ENCODE measurements around the gene FOXC1. TPM values are rescaled to one million over a fixed set of nuclear protein-coding genes. Genes with fewer than 3 reads are reported as not detected.

FOXC1 gene
- total RNA-seq, 2 donors from 2014 or later = 27.6 to 33.5 TPM

- intact Hi-C loops (cut with DNase I) = loop anchor here in 1 of 2 donors (1.0 kb wide), 1 partner anchor 24 kb away; no protein-coding TSS in a partner anchor
- no peak for DNase-seq (ENCODE audit: low spot score)
These were observed 35.9 kb downstream of the FOXC1 start for GRCh38 chr6:1645466-1646185.

DNA sequence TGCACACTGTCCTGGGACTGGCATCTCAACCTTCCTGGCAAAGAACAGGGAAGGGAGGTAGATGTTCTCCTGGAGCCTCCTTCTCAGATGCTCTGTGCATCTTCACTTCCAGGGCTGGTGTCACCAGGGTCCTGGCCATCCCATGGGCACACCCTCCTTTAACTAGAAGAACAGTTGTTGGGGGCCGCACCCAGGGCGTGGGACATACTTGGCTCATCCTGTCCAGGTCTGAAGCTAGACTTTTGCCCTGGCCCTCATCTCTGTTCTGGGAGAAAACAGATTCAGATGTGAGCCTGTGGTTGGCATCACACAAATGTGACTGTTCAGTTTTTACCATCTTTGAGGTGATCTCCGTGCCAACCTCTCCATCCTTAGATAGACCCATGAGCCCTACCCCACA, 41.6 kb downstream of the FOXC1 start:
- intact Hi-C loops (cut with DNase I) = no loop called here
- no peak for DNase-seq (ENCODE audit: low spot score)

- DNase-seq (ENCODE audit: low spot score) = no peak
- intact Hi-C loops (cut with DNase I) = no loop called here
These were observed 43.1 kb downstream of the FOXC1 start for GRCh38 chr6:1652842-1653241.

- intact Hi-C loops (cut with DNase I) = no loop called here
- no peak for DNase-seq (ENCODE audit: low spot score)
These were observed 44.3 kb downstream of the FOXC1 start for GRCh38 chr6:1654054-1654453.

- intact Hi-C loops (cut with DNase I) = no loop called here
- DNase-seq (ENCODE audit: low spot score) = no peak
These were observed 47.5 kb downstream of the FOXC1 start for GRCh38 chr6:1657116-1657770.

GRCh38 chr6:1657771-1658165, 48.1 kb downstream of the FOXC1 start:
- DNase-seq (ENCODE audit: low spot score) = no peak
- intact Hi-C loops (cut with DNase I) = no loop called here

GRCh38 chr6:1658212-1659005, 48.7 kb downstream of the FOXC1 start:
- peak; percentile 54 for DNase-seq (ENCODE audit: low spot score)
- intact Hi-C loops (cut with DNase I) = no loop called here

DNA sequence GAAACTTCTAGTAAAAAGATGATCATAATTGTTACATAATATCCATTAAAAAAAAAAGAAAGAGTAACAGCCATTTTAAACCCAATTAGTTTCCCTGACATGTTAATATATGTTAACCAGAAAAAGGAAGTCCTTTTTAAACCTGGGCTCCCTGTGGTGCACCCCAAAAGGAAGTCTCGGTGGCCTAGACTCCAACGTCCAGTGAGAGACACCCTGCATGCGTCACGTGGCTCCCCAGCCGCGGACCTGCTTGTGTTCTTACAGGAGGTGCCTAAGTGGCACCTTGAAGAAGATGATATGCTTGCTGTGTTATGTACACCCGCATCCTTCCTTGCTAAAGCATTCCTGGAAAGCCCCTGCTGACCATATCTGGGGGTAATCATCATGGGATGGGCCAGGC, 50.1 kb downstream of the FOXC1 start:
- intact Hi-C loops (cut with DNase I) = no loop called here
- DNase-seq (ENCODE audit: low spot score) = no peak

DNA sequence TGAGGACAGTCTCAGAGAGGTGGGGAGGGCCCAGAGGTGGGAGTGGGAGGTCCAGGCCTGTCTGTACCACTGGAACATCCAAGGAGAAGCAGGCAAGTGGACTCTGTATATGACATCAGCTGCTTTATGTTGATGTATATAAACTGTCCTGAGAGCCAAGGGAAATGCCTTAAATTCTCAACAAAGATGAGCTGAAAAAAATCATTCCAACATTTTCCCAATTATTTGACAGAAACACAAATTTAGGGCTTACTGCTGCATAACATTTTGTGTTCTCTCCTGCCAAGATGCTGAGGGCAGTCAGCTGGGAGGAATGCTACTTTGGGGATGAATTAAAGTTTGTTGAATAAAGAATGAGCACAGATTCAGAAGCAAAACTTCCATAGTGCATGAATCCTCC, 52.8 kb downstream of the FOXC1 start:
- intact Hi-C loops (cut with DNase I) = no loop called here
- no peak for DNase-seq (ENCODE audit: low spot score)

Other genes with a start within 250 kb of the FOXC1 start
- 1 to 10 TPM in 1 of 2 donors, under 1 TPM in 1; 0.71 to 1.2 TPM for gene FOXF2, start 220.3 kb upstream of the FOXC1 start, total RNA-seq

All from posterior vena cava (tissue), 2 donors.